ENCODE results near the gene DDX27. TPM values are rescaled to one million over a fixed set of nuclear protein-coding genes. Genes with fewer than 3 reads are reported as not detected.

The DDX27 gene
- total and polyA plus RNA-seq, 2 of the 13 experiments (the other 11 are each of a cell fraction or from before 2014, with no cell fraction given): 42.6 to 72.8 TPM

DNA sequence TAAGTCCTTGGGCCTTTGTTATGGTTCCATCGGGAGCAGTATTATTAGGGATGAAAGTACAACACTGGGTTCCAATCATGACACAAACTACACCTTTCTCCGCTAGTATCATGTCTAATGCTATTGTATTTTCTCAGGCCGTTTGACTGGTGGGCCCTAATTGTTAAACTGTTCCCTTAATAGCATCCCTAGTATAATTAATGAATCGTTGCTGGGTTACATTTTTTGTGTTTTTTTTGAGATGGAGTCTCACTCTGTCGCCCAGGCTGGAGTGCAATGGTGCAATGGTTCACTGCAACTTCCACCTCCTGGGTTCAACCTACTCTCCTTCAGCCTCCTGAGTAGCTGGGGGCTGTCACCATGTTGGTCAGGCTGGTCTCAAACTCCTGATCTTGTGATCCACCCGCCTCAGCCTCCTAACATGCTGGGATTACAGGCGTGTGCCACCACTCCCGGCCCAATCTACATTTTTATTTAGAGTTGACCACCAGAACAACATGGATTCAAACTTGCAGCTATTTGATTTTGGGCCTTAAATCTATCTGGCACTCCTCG, 62.8 kb downstream of the DDX27 start (continued):
- 0 out of 2 replicates have a peak, but pooled peaks have one; percentile 60 for TF ChIP-seq EED (CRISPR knock-in tag; IDR thresholded peaks at IDR 0.05)
- TF ChIP-seq NKX3-1 (CRISPR knock-in tag; IDR thresholded peaks at IDR 0.05): 0 out of 2 replicates have a peak, but pooled peaks have one; percentile 39
- no peak; the same call in 1 of the 2 replicates for TF ChIP-seq MBD4 (IDR thresholded peaks at IDR 0.05; ENCODE audit: borderline replicate concordance, low read length)
- TF ChIP-seq, protein P1, sequence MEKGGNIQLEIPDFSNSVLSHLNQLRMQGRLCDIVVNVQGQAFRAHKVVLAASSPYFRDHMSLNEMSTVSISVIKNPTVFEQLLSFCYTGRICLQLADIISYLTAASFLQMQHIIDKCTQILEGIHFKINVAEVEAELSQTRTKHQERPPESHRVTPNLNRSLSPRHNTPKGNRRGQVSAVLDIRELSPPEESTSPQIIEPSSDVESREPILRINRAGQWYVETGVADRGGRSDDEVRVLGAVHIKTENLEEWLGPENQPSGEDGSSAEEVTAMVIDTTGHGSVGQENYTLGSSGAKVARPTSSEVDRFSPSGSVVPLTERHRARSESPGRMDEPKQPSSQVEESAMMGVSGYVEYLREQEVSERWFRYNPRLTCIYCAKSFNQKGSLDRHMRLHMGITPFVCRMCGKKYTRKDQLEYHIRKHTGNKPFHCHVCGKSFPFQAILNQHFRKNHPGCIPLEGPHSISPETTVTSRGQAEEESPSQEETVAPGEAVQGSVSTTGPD (CRISPR knock-in tag; IDR thresholded peaks at IDR 0.05): no peak
- no peak for TF ChIP-seq KLF11 (CRISPR knock-in tag; IDR thresholded peaks at IDR 0.05)
- no peak for TF ChIP-seq ZNF124 (CRISPR knock-in tag; IDR thresholded peaks at IDR 0.05)
- no peak for TF ChIP-seq ZNF30 (CRISPR knock-in tag; IDR thresholded peaks at IDR 0.05)
- TF ChIP-seq, protein P2, sequence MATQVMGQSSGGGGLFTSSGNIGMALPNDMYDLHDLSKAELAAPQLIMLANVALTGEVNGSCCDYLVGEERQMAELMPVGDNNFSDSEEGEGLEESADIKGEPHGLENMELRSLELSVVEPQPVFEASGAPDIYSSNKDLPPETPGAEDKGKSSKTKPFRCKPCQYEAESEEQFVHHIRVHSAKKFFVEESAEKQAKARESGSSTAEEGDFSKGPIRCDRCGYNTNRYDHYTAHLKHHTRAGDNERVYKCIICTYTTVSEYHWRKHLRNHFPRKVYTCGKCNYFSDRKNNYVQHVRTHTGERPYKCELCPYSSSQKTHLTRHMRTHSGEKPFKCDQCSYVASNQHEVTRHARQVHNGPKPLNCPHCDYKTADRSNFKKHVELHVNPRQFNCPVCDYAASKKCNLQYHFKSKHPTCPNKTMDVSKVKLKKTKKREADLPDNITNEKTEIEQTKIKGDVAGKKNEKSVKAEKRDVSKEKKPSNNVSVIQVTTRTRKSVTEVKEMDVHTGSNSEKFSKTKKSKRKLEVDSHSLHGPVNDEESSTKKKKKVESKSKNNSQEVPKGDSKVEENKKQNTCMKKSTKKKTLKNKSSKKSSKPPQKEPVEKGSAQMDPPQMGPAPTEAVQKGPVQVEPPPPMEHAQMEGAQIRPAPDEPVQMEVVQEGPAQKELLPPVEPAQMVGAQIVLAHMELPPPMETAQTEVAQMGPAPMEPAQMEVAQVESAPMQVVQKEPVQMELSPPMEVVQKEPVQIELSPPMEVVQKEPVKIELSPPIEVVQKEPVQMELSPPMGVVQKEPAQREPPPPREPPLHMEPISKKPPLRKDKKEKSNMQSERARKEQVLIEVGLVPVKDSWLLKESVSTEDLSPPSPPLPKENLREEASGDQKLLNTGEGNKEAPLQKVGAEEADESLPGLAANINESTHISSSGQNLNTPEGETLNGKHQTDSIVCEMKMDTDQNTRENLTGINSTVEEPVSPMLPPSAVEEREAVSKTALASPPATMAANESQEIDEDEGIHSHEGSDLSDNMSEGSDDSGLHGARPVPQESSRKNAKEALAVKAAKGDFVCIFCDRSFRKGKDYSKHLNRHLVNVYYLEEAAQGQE (IDR thresholded peaks at IDR 0.05; ENCODE audit: borderline replicate concordance in 1 of 2, low read depth in 1 of 2, low read length in 2 of 2): no peak
- TF ChIP-seq ZNF614 (CRISPR knock-in tag; IDR thresholded peaks at IDR 0.05; ENCODE audit: borderline replicate concordance): no peak
- 0 out of 2 replicates have a peak, but pooled peaks have one; percentile 43 for TF ChIP-seq ZNF788 (CRISPR knock-in tag; IDR thresholded peaks at IDR 0.05; ENCODE audit: borderline replicate concordance)
- no peak for TF ChIP-seq ZNF510 (CRISPR knock-in tag; IDR thresholded peaks at IDR 0.05; ENCODE audit: low read depth)
- TF ChIP-seq ZFX (CRISPR knock-in tag; IDR thresholded peaks at IDR 0.05; ENCODE audit: low read depth): 0 out of 2 replicates have a peak, but pooled peaks have one; percentile 14
- no peak for TF ChIP-seq TOE1 (CRISPR knock-in tag; IDR thresholded peaks at IDR 0.05)
- TF ChIP-seq ZNF792 (CRISPR knock-in tag; IDR thresholded peaks at IDR 0.05): 0 out of 2 replicates have a peak, but pooled peaks have one; percentile 17
- TF ChIP-seq CBX5 (CRISPR knock-in tag; IDR thresholded peaks at IDR 0.05; ENCODE audit: borderline replicate concordance): 0 out of 2 replicates have a peak, but pooled peaks have one; percentile 18
- TF ChIP-seq KDM5A (IDR thresholded peaks at IDR 0.05; ENCODE audit: borderline replicate concordance, low read length): no peak
- no peak for TF ChIP-seq TEAD3 (CRISPR knock-in tag; optimal IDR thresholded peaks at IDR 0.05; ENCODE audit: borderline replicate concordance)
- TF ChIP-seq RELA (CRISPR knock-in tag; IDR thresholded peaks at IDR 0.05): no peak
- no peak for TF ChIP-seq ELF1 (CRISPR knock-in tag; IDR thresholded peaks at IDR 0.05)
- TF ChIP-seq, protein P3, sequence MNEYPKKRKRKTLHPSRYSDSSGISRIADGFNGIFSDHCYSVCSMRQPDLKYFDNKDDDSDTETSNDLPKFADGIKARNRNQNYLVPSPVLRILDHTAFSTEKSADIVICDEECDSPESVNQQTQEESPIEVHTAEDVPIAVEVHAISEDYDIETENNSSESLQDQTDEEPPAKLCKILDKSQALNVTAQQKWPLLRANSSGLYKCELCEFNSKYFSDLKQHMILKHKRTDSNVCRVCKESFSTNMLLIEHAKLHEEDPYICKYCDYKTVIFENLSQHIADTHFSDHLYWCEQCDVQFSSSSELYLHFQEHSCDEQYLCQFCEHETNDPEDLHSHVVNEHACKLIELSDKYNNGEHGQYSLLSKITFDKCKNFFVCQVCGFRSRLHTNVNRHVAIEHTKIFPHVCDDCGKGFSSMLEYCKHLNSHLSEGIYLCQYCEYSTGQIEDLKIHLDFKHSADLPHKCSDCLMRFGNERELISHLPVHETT (CRISPR knock-in tag; conservative IDR thresholded peaks at IDR 0.05): 0 out of 2 replicates have a peak, but pooled peaks have one; percentile 14
- TF ChIP-seq ZFY (CRISPR knock-in tag; IDR thresholded peaks at IDR 0.05): 0 out of 2 replicates have a peak, but pooled peaks have one; percentile 13
- TF ChIP-seq, protein P4, sequence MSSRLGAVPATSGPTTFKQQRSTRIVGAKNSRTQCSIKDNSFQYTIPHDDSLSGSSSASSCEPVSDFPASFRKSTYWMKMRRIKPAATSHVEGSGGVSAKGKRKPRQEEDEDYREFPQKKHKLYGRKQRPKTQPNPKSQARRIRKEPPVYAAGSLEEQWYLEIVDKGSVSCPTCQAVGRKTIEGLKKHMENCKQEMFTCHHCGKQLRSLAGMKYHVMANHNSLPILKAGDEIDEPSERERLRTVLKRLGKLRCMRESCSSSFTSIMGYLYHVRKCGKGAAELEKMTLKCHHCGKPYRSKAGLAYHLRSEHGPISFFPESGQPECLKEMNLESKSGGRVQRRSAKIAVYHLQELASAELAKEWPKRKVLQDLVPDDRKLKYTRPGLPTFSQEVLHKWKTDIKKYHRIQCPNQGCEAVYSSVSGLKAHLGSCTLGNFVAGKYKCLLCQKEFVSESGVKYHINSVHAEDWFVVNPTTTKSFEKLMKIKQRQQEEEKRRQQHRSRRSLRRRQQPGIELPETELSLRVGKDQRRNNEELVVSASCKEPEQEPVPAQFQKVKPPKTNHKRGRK (CRISPR knock-in tag; IDR thresholded peaks at IDR 0.05): no peak
- no peak for TF ChIP-seq ZNF34 (CRISPR knock-in tag; IDR thresholded peaks at IDR 0.05; ENCODE audit: borderline replicate concordance)
